ENCODE data around the gene CCNJ. TPM values are rescaled to one million over a fixed set of nuclear protein-coding genes. Genes with fewer than 3 reads are reported as not detected.

Gene CCNJ
- total and polyA plus RNA-seq, 2 of the 13 experiments (the other 11 are each of a cell fraction or from before 2014, with no cell fraction given): 14.1 to 21.5 TPM

DNA sequence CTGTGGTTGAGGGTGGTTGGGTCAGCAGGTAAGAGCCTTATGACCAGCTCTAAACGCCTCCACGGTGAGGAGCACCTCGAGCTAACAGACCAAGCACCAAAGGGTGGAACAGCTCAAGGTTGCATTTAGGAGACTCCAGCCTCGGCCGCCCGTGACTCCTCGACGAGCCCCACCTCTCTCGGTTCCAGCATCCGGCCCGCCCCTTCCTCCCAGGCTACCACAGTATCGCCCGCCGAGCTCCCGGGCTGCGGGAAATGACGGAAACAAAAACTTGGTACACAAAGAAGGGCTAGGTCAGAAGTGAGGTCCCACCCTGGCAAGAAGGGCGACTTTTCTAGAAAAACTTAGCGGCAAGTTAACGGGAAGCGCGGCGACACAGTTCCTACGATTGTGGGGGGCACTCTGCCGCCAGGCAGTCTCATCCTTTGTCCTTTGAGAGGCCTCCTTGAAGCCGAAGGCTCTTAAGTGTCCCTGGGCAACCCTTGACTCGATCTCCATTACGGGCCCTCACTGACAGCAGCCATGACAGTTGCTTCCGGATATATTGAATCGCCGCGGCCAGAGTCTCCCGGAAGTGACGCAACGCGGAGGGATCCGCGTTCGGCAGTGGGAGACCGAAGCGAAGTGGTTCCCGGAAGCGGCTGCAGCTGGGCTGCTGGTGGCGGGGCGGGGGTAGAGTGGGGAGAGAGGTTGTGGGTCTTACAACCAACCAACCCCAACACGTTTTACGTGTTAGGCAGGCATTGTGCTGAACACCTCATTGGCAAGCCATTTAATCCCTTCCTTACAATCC lies 46.5 kb downstream of the CCNJ start (continued):
- no peak for TF ChIP-seq NFIB (CRISPR knock-in tag; IDR thresholded peaks at IDR 0.05; ENCODE audit: borderline replicate concordance)
- no peak for TF ChIP-seq RCOR2 (CRISPR knock-in tag; IDR thresholded peaks at IDR 0.05)
- TF ChIP-seq NFKB2 (CRISPR knock-in tag; IDR thresholded peaks at IDR 0.05; ENCODE audit: borderline replicate concordance): 0 out of 2 replicates have a peak, but pooled peaks have one; percentile 58
- peak; percentile 84; the same call in 1 of the 2 replicates for TF ChIP-seq SAFB2 (CRISPR knock-in tag; IDR thresholded peaks at IDR 0.05; ENCODE audit: borderline replicate concordance, low read depth)
- no peak for TF ChIP-seq ZNF562 (CRISPR knock-in tag; IDR thresholded peaks at IDR 0.05; ENCODE audit: borderline replicate concordance)
- no peak; the same call in 1 of the 2 replicates for TF ChIP-seq ZNF121 (CRISPR knock-in tag; IDR thresholded peaks at IDR 0.05)
- TF ChIP-seq RFX3 (CRISPR knock-in tag; IDR thresholded peaks at IDR 0.05): no peak
- TF ChIP-seq ZSCAN30 (CRISPR knock-in tag; IDR thresholded peaks at IDR 0.05): no peak; the same call in 1 of the 2 replicates
- peak; percentile 76 for TF ChIP-seq ARNT2 (CRISPR knock-in tag; IDR thresholded peaks at IDR 0.05; ENCODE audit: low read depth)
- TF ChIP-seq ATM (IDR thresholded peaks at IDR 0.05; ENCODE audit: borderline replicate concordance): no peak
- TF ChIP-seq FOXO1 (CRISPR knock-in tag; IDR thresholded peaks at IDR 0.05): no peak
- peak; percentile 77 for TF ChIP-seq KDM5A (IDR thresholded peaks at IDR 0.05; ENCODE audit: borderline replicate concordance, low read length)
- peak; percentile 95 for TF ChIP-seq YEATS4 (CRISPR knock-in tag; IDR thresholded peaks at IDR 0.05; ENCODE audit: borderline replicate concordance)
- TF ChIP-seq ZNF616 (CRISPR knock-in tag; IDR thresholded peaks at IDR 0.05; ENCODE audit: low read depth): 0 out of 2 replicates have a peak, but pooled peaks have one; percentile 72
- TF ChIP-seq ZNF326 (CRISPR knock-in tag; IDR thresholded peaks at IDR 0.05; ENCODE audit: borderline replicate concordance): no peak
- TF ChIP-seq, protein P1, sequence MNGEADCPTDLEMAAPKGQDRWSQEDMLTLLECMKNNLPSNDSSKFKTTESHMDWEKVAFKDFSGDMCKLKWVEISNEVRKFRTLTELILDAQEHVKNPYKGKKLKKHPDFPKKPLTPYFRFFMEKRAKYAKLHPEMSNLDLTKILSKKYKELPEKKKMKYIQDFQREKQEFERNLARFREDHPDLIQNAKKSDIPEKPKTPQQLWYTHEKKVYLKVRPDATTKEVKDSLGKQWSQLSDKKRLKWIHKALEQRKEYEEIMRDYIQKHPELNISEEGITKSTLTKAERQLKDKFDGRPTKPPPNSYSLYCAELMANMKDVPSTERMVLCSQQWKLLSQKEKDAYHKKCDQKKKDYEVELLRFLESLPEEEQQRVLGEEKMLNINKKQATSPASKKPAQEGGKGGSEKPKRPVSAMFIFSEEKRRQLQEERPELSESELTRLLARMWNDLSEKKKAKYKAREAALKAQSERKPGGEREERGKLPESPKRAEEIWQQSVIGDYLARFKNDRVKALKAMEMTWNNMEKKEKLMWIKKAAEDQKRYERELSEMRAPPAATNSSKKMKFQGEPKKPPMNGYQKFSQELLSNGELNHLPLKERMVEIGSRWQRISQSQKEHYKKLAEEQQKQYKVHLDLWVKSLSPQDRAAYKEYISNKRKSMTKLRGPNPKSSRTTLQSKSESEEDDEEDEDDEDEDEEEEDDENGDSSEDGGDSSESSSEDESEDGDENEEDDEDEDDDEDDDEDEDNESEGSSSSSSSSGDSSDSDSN (CRISPR knock-in tag; IDR thresholded peaks at IDR 0.05): peak; percentile 88
- 0 out of 2 replicates have a peak, but pooled peaks have one; percentile 82 for TF ChIP-seq HOXA9 (CRISPR knock-in tag; IDR thresholded peaks at IDR 0.05; ENCODE audit: borderline replicate concordance)
- no peak; the same call in 1 of the 2 replicates for TF ChIP-seq FIP1L1 (IDR thresholded peaks at IDR 0.05; ENCODE audit: borderline replicate concordance, insufficient read depth, low read depth, low read length)
- TF ChIP-seq ZMYM4 (CRISPR knock-in tag; IDR thresholded peaks at IDR 0.05): peak; percentile 98
- TF ChIP-seq HNRNPH1 (optimal IDR thresholded peaks at IDR 0.05; ENCODE audit: low read depth, low read length): peak; percentile 84
- peak; percentile 37; the same call in 1 of the 2 replicates for TF ChIP-seq ESRRA (CRISPR knock-in tag; IDR thresholded peaks at IDR 0.05; ENCODE audit: low read depth)
- TF ChIP-seq JUN (CRISPR knock-in tag; IDR thresholded peaks at IDR 0.05): 0 out of 2 replicates have a peak, but pooled peaks have one; percentile 43
- no peak for TF ChIP-seq ZSCAN22 (CRISPR knock-in tag; IDR thresholded peaks at IDR 0.05)
- TF ChIP-seq REPIN1 (CRISPR knock-in tag; IDR thresholded peaks at IDR 0.05; ENCODE audit: borderline replicate concordance, low read depth): peak; percentile 51; the same call in 1 of the 2 replicates
- TF ChIP-seq HNF4G (IDR thresholded peaks at IDR 0.05; ENCODE audit: borderline replicate concordance, low read depth, low read length): peak; percentile 63; the same call in 1 of the 2 replicates
- peak; percentile 41; the same call in 1 of the 2 replicates for TF ChIP-seq HNF4G (CRISPR knock-in tag; IDR thresholded peaks at IDR 0.05; ENCODE audit: borderline replicate concordance, low read depth)
- TF ChIP-seq, protein P2, sequence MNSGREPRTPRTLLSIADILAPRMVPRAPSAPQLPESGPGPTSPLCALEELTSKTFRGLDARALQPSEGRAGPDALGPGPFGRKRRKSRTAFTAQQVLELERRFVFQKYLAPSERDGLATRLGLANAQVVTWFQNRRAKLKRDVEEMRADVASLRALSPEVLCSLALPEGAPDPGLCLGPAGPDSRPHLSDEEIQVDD (CRISPR knock-in tag; IDR thresholded peaks at IDR 0.05; ENCODE audit: borderline replicate concordance): 0 out of 2 replicates have a peak, but pooled peaks have one; percentile 57
- TF ChIP-seq ZNF589 (CRISPR knock-in tag; conservative IDR thresholded peaks at IDR 0.05): peak; percentile 82

All from HepG2 (cell line).